ENCODE measurements around the gene IWS1. TPM values are rescaled to one million over a fixed set of nuclear protein-coding genes. Genes with fewer than 3 reads are reported as not detected.

Gene IWS1
- total RNA-seq, 2 experiments from 2014 or later, result 52.3 to 53.7 TPM

GRCh38 chr2:127479866-127480743, 46.2 kb downstream of the IWS1 start:
- Mint-ChIP-seq H3K4me1 (ENCODE audit: low read depth) (peaks cover 2% of the 10 kb centered on the region), H3K27ac (no peak overlapping the region), H3K9me3 (peaks cover 8% of the 10 kb centered on the region), H3K4me3 (no peak overlapping the region), H3K36me3 (ENCODE audit: low read depth) (peaks cover 29% of the 10 kb centered on the region), H3K27me3 (no peaks in the 10 kb centered on the region)
- no peak for DNase-seq
- CTCF ChIA-PET, result interaction anchor here (0.8 to 2.7 kb wide), 36 partner anchors 9 to 283 kb away, joined by 3 to 24 read pairs (median 4); partner anchors contain the start of genes ERCC3 and IWS1
- POLR2A ChIA-PET, result interaction anchor here (0.8 to 1.6 kb wide), 4 partner anchors 9 to 186 kb away, joined by 3 to 7 read pairs (median 3); no protein-coding TSS in a partner anchor
- TF ChIP-seq CTCF (IDR thresholded peaks at IDR 0.05), result no peak
- no peak for ATAC-seq
- intact Hi-C loops (cut with micrococcal nuclease), result loop anchor here (10.0 kb wide), 1 partner anchor 155 kb away; no protein-coding TSS in a partner anchor

- H3K4me3 Mint-ChIP-seq, result no peak overlapping the region
- no peaks in the 10 kb centered on the region for H3K4me1 Mint-ChIP-seq (ENCODE audit: low read depth)
- H3K27ac Mint-ChIP-seq, result no peak overlapping the region
- intact Hi-C loops (cut with micrococcal nuclease), result no loop called here
- peaks cover 30% of the 10 kb centered on the region for H3K36me3 Mint-ChIP-seq (ENCODE audit: low read depth)
- TF ChIP-seq CTCF (IDR thresholded peaks at IDR 0.05), result peak; percentile 75
- H3K27me3 Mint-ChIP-seq, result no peaks in the 10 kb centered on the region
- ATAC-seq (peak; percentile 60), DNase-seq (no peak)
- POLR2A ChIA-PET, result interaction anchor here (0.8 to 1.6 kb wide), 5 partner anchors 8 to 185 kb away, joined by 3 to 7 read pairs (median 3); no protein-coding TSS in a partner anchor
- H3K9me3 Mint-ChIP-seq, result peaks cover 9% of the 10 kb centered on the region
- CTCF ChIA-PET, result interaction anchor here (0.7 to 2.7 kb wide), 48 partner anchors 8 to 285 kb away, joined by 3 to 24 read pairs (median 4); partner anchors contain the start of genes ERCC3 and IWS1
Measured at GRCh38 chr2:127479219-127479825, 47.0 kb downstream of the IWS1 start.

- intact Hi-C loops (cut with micrococcal nuclease), result no loop called here
- Mint-ChIP-seq H3K36me3 (ENCODE audit: low read depth) (peaks cover 21% of the 10 kb centered on the region), H3K4me1 (ENCODE audit: low read depth) (no peaks in the 10 kb centered on the region), H3K27ac (no peak overlapping the region), H3K4me3 (no peak overlapping the region), H3K9me3 (peaks cover 9% of the 10 kb centered on the region), H3K27me3 (no peaks in the 10 kb centered on the region)
- POLR2A ChIA-PET, result no interaction called here
- DNase-seq (no peak), ATAC-seq (no peak)
- no peak for TF ChIP-seq CTCF (IDR thresholded peaks at IDR 0.05)
- CTCF ChIA-PET, result interaction anchor here (0.7 to 1.1 kb wide), 2 partner anchors 14 to 68 kb away, joined by 3 read pairs; no protein-coding TSS in a partner anchor
Measured at GRCh38 chr2:127475788-127476187, 50.5 kb downstream of the IWS1 start.

- CTCF ChIA-PET, result no interaction called here
- TF ChIP-seq CTCF (IDR thresholded peaks at IDR 0.05), result no peak
- peaks cover 23% of the 10 kb centered on the region for H3K36me3 Mint-ChIP-seq (ENCODE audit: low read depth)
- peaks cover 9% of the 10 kb centered on the region for H3K9me3 Mint-ChIP-seq
- no peaks in the 10 kb centered on the region for H3K4me1 Mint-ChIP-seq (ENCODE audit: low read depth)
- intact Hi-C loops (cut with micrococcal nuclease), result no loop called here
- H3K27me3 Mint-ChIP-seq, result no peaks in the 10 kb centered on the region
- POLR2A ChIA-PET, result no interaction called here
- no peak for ATAC-seq
- DNase-seq, result no peak
- no peak overlapping the region for H3K27ac Mint-ChIP-seq
- H3K4me3 Mint-ChIP-seq, result no peak overlapping the region
Measured at GRCh38 chr2:127472268-127472667, 54.0 kb downstream of the IWS1 start.
